ENCODE measurements around the gene ATP5F1E.
"Not testable (repeated sequence)": the region's sequence is repeated elsewhere in the genome, so short reads cannot be mapped to it uniquely, and the experiment has no call there.

The ATP5F1E gene

DNA sequence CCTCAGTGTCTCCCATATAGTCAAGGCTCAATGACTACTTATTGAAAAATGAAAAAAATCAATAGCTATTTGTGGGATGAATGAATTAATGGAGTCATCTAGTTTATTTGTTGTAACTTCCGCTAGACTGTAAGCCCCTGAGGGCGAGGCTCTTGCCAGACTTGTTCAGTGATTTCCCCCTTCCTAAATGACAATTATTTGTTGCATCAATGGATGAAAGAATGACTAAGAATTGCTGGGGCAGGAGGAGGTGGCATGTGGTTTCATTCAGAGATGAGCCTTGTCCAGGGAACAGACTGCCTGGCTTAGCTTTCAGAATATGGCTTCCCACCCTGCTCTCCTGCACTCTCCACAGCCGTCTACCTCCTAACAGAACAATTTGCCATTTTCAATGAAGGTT lies 11.6 kb upstream of the ATP5F1E start:
- H3K36me3 ChIP-seq (ENCODE audit: control insufficient read depth in 4 of 4, insufficient read depth in 4 of 4, low read length in 3 of 4) = peaks cover 0 to 11% (median 5%) of the 10 kb centered on the region in 4 experiments
- H3K4me1 ChIP-seq (ENCODE audit: control extremely low read depth in 1 of 4, control insufficient read depth in 4 of 4, insufficient read depth in 4 of 4, low read length in 3 of 4) = peaks cover 3 to 28% (median 23%) of the 10 kb centered on the region in 4 experiments
- no peak overlapping the region for H3K27ac ChIP-seq (ENCODE audit: insufficient read depth in 1 of 2, low read depth in 1 of 2, low read length in 2 of 2, poor library complexity in 1 of 2, severe bottlenecking in 2 of 2)
- POLR2A ChIA-PET = interaction anchor here (1.0 to 1.3 kb wide), 2 partner anchors 12 to 180 kb away, joined by 3 to 4 read pairs; partner anchors contain the start of gene ATP5F1E
- no peak overlapping the region for H3K4me3 ChIP-seq (ENCODE audit: control insufficient read depth in 1 of 7, extremely low read depth in 1 of 7, insufficient read depth in 4 of 7, low read depth in 2 of 7, low read length in 6 of 7)
- CTCF ChIA-PET = interaction anchor here (1.0 to 2.4 kb wide), 2 partner anchors 12 to 164 kb away, joined by 4 to 7 read pairs; no protein-coding TSS in a partner anchor
- no peaks in the 10 kb centered on the region for H3K9me3 ChIP-seq (ENCODE audit: control extremely low read depth in 1 of 5, control insufficient read depth in 4 of 5, insufficient read depth in 2 of 5, low read depth in 1 of 5, low read length in 4 of 5)
- no peak for DNase-seq
- whole genome bisulfite sequencing (ENCODE audit: insufficient coverage) = 100% methylated on average over 2 of the region's 3 CpGs
- H3K27me3 ChIP-seq (replicated peaks in 2 of 5; ENCODE audit: control insufficient read depth in 4 of 5, insufficient read depth in 5 of 5, low read length in 4 of 5) = peaks cover 0 to 2% (median 0%) of the 10 kb centered on the region in 5 experiments

DNA sequence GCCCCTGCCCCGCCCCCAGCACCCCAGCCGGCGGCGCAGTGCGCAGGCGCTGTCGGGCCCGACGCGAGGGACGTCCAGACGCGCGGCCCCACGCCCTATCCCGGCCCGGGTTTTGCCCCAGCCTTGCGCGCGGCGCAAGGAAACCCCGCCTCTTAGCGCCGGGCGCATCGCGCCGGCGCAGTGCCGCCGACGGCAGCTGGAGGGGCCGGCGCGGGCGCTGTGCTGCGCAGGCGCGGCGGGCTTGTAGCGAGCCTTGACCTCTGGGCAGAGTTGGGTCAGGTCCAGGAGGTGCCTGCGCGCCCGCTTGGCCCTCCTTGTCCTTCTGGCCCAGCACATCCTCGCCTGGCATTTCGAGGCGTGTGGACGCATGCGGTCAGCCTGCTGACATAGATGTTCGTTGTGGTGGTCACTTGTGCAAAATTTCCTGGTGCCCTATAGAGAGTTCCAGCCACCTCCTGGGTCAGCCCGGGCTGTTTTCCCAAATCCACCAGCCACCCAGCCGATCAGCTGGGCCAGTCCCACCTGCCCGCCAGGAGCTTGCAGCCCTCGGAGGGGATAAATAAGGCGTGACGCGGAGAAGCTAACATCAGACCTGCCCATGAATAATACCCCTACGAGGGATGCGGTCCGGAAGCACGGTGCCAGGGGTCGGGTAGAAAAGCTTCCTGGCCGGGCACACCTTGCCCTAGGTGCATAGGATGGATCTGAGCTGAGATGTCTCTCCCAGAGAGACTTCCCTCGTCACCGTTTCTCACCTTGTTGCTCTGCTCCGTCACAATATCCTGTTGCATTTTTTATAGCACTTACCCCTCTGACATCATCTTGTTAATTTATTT lies 10.9 kb upstream of the ATP5F1E start:
- Histone ChIP-seq H3K27me3 (replicated peaks in 2 of 5; ENCODE audit: control insufficient read depth in 4 of 5, insufficient read depth in 5 of 5, low read length in 4 of 5) (peaks cover 0 to 2% (median 0%) of the 10 kb centered on the region in 5 experiments), H3K9me3 (ENCODE audit: control extremely low read depth in 1 of 5, control insufficient read depth in 4 of 5, insufficient read depth in 2 of 5, low read depth in 1 of 5, low read length in 4 of 5) (no peaks in the 10 kb centered on the region), H3K4me3 (ENCODE audit: control insufficient read depth in 1 of 7, extremely low read depth in 1 of 7, insufficient read depth in 4 of 7, low read depth in 2 of 7, low read length in 6 of 7) (peak overlapping the region; percentile 56 to 83 (median 72)), H3K27ac (ENCODE audit: insufficient read depth in 1 of 2, low read depth in 1 of 2, low read length in 2 of 2, poor library complexity in 1 of 2, severe bottlenecking in 2 of 2) (peak overlapping the region; percentile 71 to 80), H3K36me3 (ENCODE audit: control insufficient read depth in 4 of 4, insufficient read depth in 4 of 4, low read length in 3 of 4) (peaks cover 0 to 13% (median 5%) of the 10 kb centered on the region in 4 experiments), H3K4me1 (ENCODE audit: control extremely low read depth in 1 of 4, control insufficient read depth in 4 of 4, insufficient read depth in 4 of 4, low read length in 3 of 4) (peaks cover 3 to 28% (median 23%) of the 10 kb centered on the region in 4 experiments)
- CTCF ChIA-PET = interaction anchor here (1.0 to 2.4 kb wide), 2 partner anchors 13 to 164 kb away, joined by 4 to 7 read pairs; no protein-coding TSS in a partner anchor
- POLR2A ChIA-PET = interaction anchor here (1.0 to 1.3 kb wide), 3 partner anchors 10 to 180 kb away, joined by 3 to 4 read pairs (median 4); partner anchors contain the start of gene ATP5F1E
- peak; percentile 88 to 91 (median 91) for DNase-seq
- WGBS (ENCODE audit: insufficient coverage) = 18% methylated on average over 59 of the region's 66 CpGs

- WGBS (ENCODE audit: insufficient coverage) = 5% methylated on average over 43 of the region's 50 CpGs
- H3K4me3 ChIP-seq (ENCODE audit: control insufficient read depth in 1 of 7, extremely low read depth in 1 of 7, insufficient read depth in 4 of 7, low read depth in 2 of 7, low read length in 6 of 7) = peak within 1 kb of the TSS; percentile 56 to 83 (median 72)
- peak in 2 of 3 donors; percentile 14 to 23 for DNase-seq
- H3K27ac ChIP-seq (ENCODE audit: insufficient read depth in 1 of 2, low read depth in 1 of 2, low read length in 2 of 2, poor library complexity in 1 of 2, severe bottlenecking in 2 of 2) = peak within 1 kb of the TSS; percentile 71 to 80
- peaks cover 3 to 28% (median 23%) of the 10 kb centered on the region in 4 experiments for H3K4me1 ChIP-seq (ENCODE audit: control extremely low read depth in 1 of 4, control insufficient read depth in 4 of 4, insufficient read depth in 4 of 4, low read length in 3 of 4)
- peaks cover 7 to 20% (median 9%) of the 10 kb centered on the region in 4 experiments for H3K36me3 ChIP-seq (ENCODE audit: control insufficient read depth in 4 of 4, insufficient read depth in 4 of 4, low read length in 3 of 4)
- H3K9me3 ChIP-seq (ENCODE audit: control extremely low read depth in 1 of 5, control insufficient read depth in 4 of 5, insufficient read depth in 2 of 5, low read depth in 1 of 5, low read length in 4 of 5) = no peaks in the 10 kb centered on the region
- ChIA-PET CTCF (interaction anchor here (2.4 kb wide), 1 partner anchor 165 kb away, joined by 7 read pairs; no protein-coding TSS in a partner anchor), POLR2A (interaction anchor here (1.2 to 1.8 kb wide), 2 partner anchors 9 to 10 kb away, joined by 4 read pairs; partner anchors contain the start of gene ATP5F1E)
- H3K27me3 ChIP-seq (replicated peaks in 2 of 5; ENCODE audit: control insufficient read depth in 4 of 5, insufficient read depth in 5 of 5, low read length in 4 of 5) = peaks cover 0 to 2% (median 0%) of the 10 kb centered on the region in 5 experiments
These were observed 10.1 kb upstream of the ATP5F1E start, which contains the start of gene PRELID3B for GRCh38 chr20:59042151-59042795. TSS of gene PRELID3B (minus strand) at chr20:59042786. CDS start at chr20:59042730, 56 bp downstream.

DNA sequence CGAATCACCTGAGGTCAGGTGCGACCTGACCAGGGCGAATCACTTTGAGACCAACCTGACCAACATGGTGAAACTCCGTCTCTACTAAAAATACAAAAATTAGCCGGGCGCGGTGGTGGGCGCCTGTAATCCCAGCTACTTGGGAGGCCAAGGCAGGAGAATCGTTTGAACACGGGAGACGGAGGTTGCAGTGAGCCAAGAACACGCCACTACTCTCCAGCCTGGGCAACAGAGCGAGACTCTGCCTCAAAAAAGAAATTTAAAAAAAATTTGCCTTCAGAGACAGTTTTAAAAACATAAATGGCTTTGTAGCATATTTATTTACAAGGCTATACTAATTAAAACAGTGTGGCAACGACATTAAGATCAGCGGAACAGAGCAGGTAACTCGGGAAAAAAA lies 9.4 kb upstream of the ATP5F1E start:
- not testable (repeated sequence) for H3K9me3 ChIP-seq (ENCODE audit: control extremely low read depth in 1 of 5, control insufficient read depth in 4 of 5, insufficient read depth in 2 of 5, low read depth in 1 of 5, low read length in 4 of 5); H3K27me3 ChIP-seq (replicated peaks in 2 of 5; ENCODE audit: control insufficient read depth in 4 of 5, insufficient read depth in 5 of 5, low read length in 4 of 5); H3K27ac ChIP-seq (ENCODE audit: insufficient read depth in 1 of 2, low read depth in 1 of 2, low read length in 2 of 2, poor library complexity in 1 of 2, severe bottlenecking in 2 of 2); DNase-seq
- WGBS (ENCODE audit: insufficient coverage) = 98% methylated on average over 5 of the region's 16 CpGs
- H3K4me3 ChIP-seq (ENCODE audit: control insufficient read depth in 1 of 7, extremely low read depth in 1 of 7, insufficient read depth in 4 of 7, low read depth in 2 of 7, low read length in 6 of 7) = peak overlapping the region in 6 of 7 experiments; percentile 60 to 83 (median 76)
- peaks cover 10 to 27% (median 14%) of the 10 kb centered on the region in 4 experiments for H3K36me3 ChIP-seq (ENCODE audit: control insufficient read depth in 4 of 4, insufficient read depth in 4 of 4, low read length in 3 of 4)
- ChIA-PET POLR2A (interaction anchor here (1.2 to 1.8 kb wide), 2 partner anchors 8 to 9 kb away, joined by 4 read pairs; partner anchors contain the start of gene ATP5F1E), CTCF (interaction anchor here (1.8 kb wide), 1 partner anchor 9 kb away, joined by 7 read pairs; the partner anchor contains the start of gene ATP5F1E)
- H3K4me1 ChIP-seq (ENCODE audit: control extremely low read depth in 1 of 4, control insufficient read depth in 4 of 4, insufficient read depth in 4 of 4, low read length in 3 of 4) = peaks cover 3 to 28% (median 23%) of the 10 kb centered on the region in 4 experiments

DNA sequence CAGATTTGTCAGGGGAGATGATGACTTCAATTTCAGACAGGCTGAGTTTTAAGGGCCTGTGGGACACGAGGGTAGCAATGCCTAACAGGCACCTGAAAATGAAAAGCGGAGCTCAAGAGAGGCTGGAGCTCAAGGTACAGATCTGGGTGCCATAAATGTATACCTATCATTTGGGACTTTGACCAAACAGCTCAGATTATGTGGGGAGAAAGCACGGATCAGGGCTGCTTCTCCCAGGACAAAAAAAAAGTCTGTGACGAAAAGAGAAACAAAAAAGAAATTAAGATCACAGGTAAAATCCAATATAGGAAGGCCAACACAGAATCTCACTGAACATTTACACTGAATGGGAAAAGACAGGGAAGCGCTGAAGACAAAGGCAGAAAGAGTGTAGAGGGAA lies 8.5 kb upstream of the ATP5F1E start:
- DNase-seq = no peak
- ChIA-PET CTCF (interaction anchor here (1.1 to 1.8 kb wide), 3 partner anchors 8 to 154 kb away, joined by 4 to 7 read pairs (median 4); partner anchors contain the start of gene ATP5F1E), POLR2A (interaction anchor here (1.8 kb wide), 1 partner anchor 9 kb away, joined by 4 read pairs; the partner anchor contains the start of gene ATP5F1E)
- H3K27me3 ChIP-seq (replicated peaks in 2 of 5; ENCODE audit: control insufficient read depth in 4 of 5, insufficient read depth in 5 of 5, low read length in 4 of 5) = no peaks in the 10 kb centered on the region
- H3K4me1 ChIP-seq (ENCODE audit: control extremely low read depth in 1 of 4, control insufficient read depth in 4 of 4, insufficient read depth in 4 of 4, low read length in 3 of 4) = peaks cover 3 to 28% (median 23%) of the 10 kb centered on the region in 4 experiments
- no peaks in the 10 kb centered on the region for H3K9me3 ChIP-seq (ENCODE audit: control extremely low read depth in 1 of 5, control insufficient read depth in 4 of 5, insufficient read depth in 2 of 5, low read depth in 1 of 5, low read length in 4 of 5)
- 100% methylated on average over 3 of the region's 5 CpGs for WGBS (ENCODE audit: insufficient coverage)
- peaks cover 13 to 35% (median 22%) of the 10 kb centered on the region in 4 experiments for H3K36me3 ChIP-seq (ENCODE audit: control insufficient read depth in 4 of 4, insufficient read depth in 4 of 4, low read length in 3 of 4)
- peak overlapping the region in 1 of 2 experiments; percentile 35 for H3K27ac ChIP-seq (ENCODE audit: insufficient read depth in 1 of 2, low read depth in 1 of 2, low read length in 2 of 2, poor library complexity in 1 of 2, severe bottlenecking in 2 of 2)
- H3K4me3 ChIP-seq (ENCODE audit: control insufficient read depth in 1 of 7, extremely low read depth in 1 of 7, insufficient read depth in 4 of 7, low read depth in 2 of 7, low read length in 6 of 7) = no peak overlapping the region

DNA sequence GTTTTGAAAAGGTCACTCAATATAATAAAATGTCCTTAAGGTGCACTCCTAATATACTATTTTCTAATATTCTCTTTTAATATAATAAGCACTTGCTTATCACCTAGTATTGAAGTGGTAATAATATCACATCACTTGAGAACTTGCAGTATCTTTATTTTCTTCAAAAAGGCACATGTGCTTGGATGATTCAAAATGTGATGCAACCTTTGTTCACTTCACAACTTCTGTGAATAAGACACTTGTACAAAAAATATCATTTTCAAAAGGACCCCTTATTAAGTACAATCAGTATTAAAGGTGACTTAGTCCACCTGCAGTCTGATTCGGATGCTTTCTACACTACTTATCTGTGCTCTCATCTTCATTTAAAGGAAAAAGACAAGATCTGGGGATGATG lies 7.1 kb upstream of the ATP5F1E start:
- CTCF ChIA-PET = interaction anchor here (1.1 to 1.2 kb wide), 2 partner anchors 12 to 153 kb away, joined by 4 read pairs; no protein-coding TSS in a partner anchor
- no peak for DNase-seq
- H3K4me3 ChIP-seq (ENCODE audit: control insufficient read depth in 1 of 7, extremely low read depth in 1 of 7, insufficient read depth in 4 of 7, low read depth in 2 of 7, low read length in 6 of 7) = no peak overlapping the region
- H3K27me3 ChIP-seq (replicated peaks in 2 of 5; ENCODE audit: control insufficient read depth in 4 of 5, insufficient read depth in 5 of 5, low read length in 4 of 5) = no peaks in the 10 kb centered on the region
- peaks cover 13 to 45% (median 33%) of the 10 kb centered on the region in 4 experiments for H3K36me3 ChIP-seq (ENCODE audit: control insufficient read depth in 4 of 4, insufficient read depth in 4 of 4, low read length in 3 of 4)
- no peak overlapping the region for H3K27ac ChIP-seq (ENCODE audit: insufficient read depth in 1 of 2, low read depth in 1 of 2, low read length in 2 of 2, poor library complexity in 1 of 2, severe bottlenecking in 2 of 2)
- H3K4me1 ChIP-seq (ENCODE audit: control extremely low read depth in 1 of 4, control insufficient read depth in 4 of 4, insufficient read depth in 4 of 4, low read length in 3 of 4) = peaks cover 3 to 28% (median 23%) of the 10 kb centered on the region in 4 experiments
- WGBS (ENCODE audit: insufficient coverage) = 100% methylated on average over 1 of the region's 1 CpG
- H3K9me3 ChIP-seq (ENCODE audit: control extremely low read depth in 1 of 5, control insufficient read depth in 4 of 5, insufficient read depth in 2 of 5, low read depth in 1 of 5, low read length in 4 of 5) = no peaks in the 10 kb centered on the region
- POLR2A ChIA-PET = no interaction called here
